Vagina (tissue), 2 donors: Measurements from ENCODE around the gene PARD6G. TPM values are rescaled to one million over a fixed set of nuclear protein-coding genes. Genes with fewer than 3 reads are reported as not detected.

ENCODE experiments used
- DNase-seq, 2 donors: peaks; one replicate each; pipeline ENCODE4 v3.0.0-alpha.2; 2017; ENCODE audit errors: extremely low spot score in 2 of 2
- H3K27ac ChIP-seq: fragments of 200-600 bp; sonication (generic); one replicate; pipeline ENCODE4 v1.5.1; 2019
- H3K27me3 ChIP-seq: fragments of 200-600 bp; sonication (generic); one replicate; pipeline ENCODE4 v1.5.1; 2019
- H3K36me3 ChIP-seq, 2 donors: fragments of 200-600 bp; sonication (generic); one replicate each; pipeline ENCODE4 v1.5.1; 2017 to 2019
- H3K4me1 ChIP-seq: fragments of 200-600 bp; sonication (generic); one replicate; pipeline ENCODE4 v1.5.1; 2019
- H3K4me3 ChIP-seq, 2 donors: fragments of 200-600 bp; sonication (generic); 1 replicate in 1 of 2; 2 replicates in 1 of 2; pipeline ENCODE4 v1.5.1; 2016 to 2019
- H3K9me3 ChIP-seq: fragments of 200-600 bp; sonication (generic); one replicate; pipeline ENCODE4 v1.5.1; 2019
- CTCF ChIP-seq, 3 experiments: fragments of 450-650 bp in 2 of 3; fragments of 200-600 bp in 1 of 3; sonication (generic) in 1 of 3; IDR thresholded peaks; one replicate each; pipeline ENCODE4 v1.5.1; 2017 to 2019; ENCODE audit warnings: antibody characterized with exemption in 3 of 3, mild to moderate bottlenecking in 2 of 3, moderate library complexity in 2 of 3
- POLR2A ChIP-seq, 2 donors: fragments of 450-650 bp; IDR thresholded peaks; one replicate each; pipeline ENCODE4 v1.6.1; 2017; ENCODE audit warnings: antibody characterized with exemption in 2 of 2, mild to moderate bottlenecking in 2 of 2, moderate library complexity in 2 of 2
- POLR2AphosphoS5 ChIP-seq, 2 donors: sonication (generic); formaldehyde crosslinking; IDR thresholded peaks; one replicate each; pipeline ENCODE4 v1.9.0; 2017; ENCODE audit warnings: antibody characterized with exemption in 2 of 2, mild to moderate bottlenecking in 2 of 2, low read depth in 1 of 2; ENCODE audit not compliant: insufficient read depth in 1 of 2
- intact Hi-C: fragments of 100-400 bp; cut with DNase I; formaldehyde crosslinking; loops from one replicate; pipeline ENCODE4 v1.15.1; 2023
- total RNA-seq: library from RNA; depleted of rRNA; stranded (reverse); fragments of >200 nt; gene quantifications from one replicate; pipeline ENCODE4 v1.2.3, GENCODE V29; 2016

PARD6G gene
- total RNA-seq, 1 donor from 2014 or later, result 32.7 TPM

GRCh38 chr18:80140455-80140985 lies 106.8 kb downstream of the PARD6G start:
- no peak for DNase-seq
- Histone ChIP-seq H3K4me3 (no peak overlapping the region), H3K4me1 (no peaks in the 10 kb centered on the region), H3K36me3 (peaks cover 0 to 27% of the 10 kb centered on the region in 2 donors), H3K27me3 (no peaks in the 10 kb centered on the region), H3K9me3 (no peaks in the 10 kb centered on the region), H3K27ac (no peak overlapping the region)
- TF ChIP-seq CTCF (IDR thresholded peaks at IDR 0.05) (no peak), POLR2AphosphoS5 (IDR thresholded peaks at IDR 0.05; ENCODE audit: insufficient read depth in 1 of 2, low read depth in 1 of 2) (no peak), POLR2A (IDR thresholded peaks at IDR 0.05) (no peak)
- intact Hi-C loops, result no loop called here

GRCh38 chr18:80137976-80138375 lies 109.3 kb downstream of the PARD6G start:
- TF ChIP-seq CTCF (IDR thresholded peaks at IDR 0.05), result no peak
- TF ChIP-seq POLR2AphosphoS5 (IDR thresholded peaks at IDR 0.05; ENCODE audit: insufficient read depth in 1 of 2, low read depth in 1 of 2), result no peak
- TF ChIP-seq POLR2A (IDR thresholded peaks at IDR 0.05), result no peak
- Histone ChIP-seq H3K36me3 (peaks cover 0 to 27% of the 10 kb centered on the region in 2 donors), H3K4me3 (no peak overlapping the region), H3K27ac (no peak overlapping the region), H3K4me1 (no peaks in the 10 kb centered on the region), H3K9me3 (no peaks in the 10 kb centered on the region), H3K27me3 (no peaks in the 10 kb centered on the region)
- DNase-seq, result no peak
- intact Hi-C loops, result no loop called here

- H3K36me3 ChIP-seq, result peaks cover 0 to 27% of the 10 kb centered on the region in 2 donors
- DNase-seq, result no peak
- no peak overlapping the region for H3K27ac ChIP-seq
- intact Hi-C loops, result no loop called here
- no peaks in the 10 kb centered on the region for H3K4me1 ChIP-seq
- no peaks in the 10 kb centered on the region for H3K27me3 ChIP-seq
- H3K4me3 ChIP-seq, result no peak overlapping the region
- TF ChIP-seq POLR2A (IDR thresholded peaks at IDR 0.05), result no peak
- TF ChIP-seq CTCF (IDR thresholded peaks at IDR 0.05), result no peak
- TF ChIP-seq POLR2AphosphoS5 (IDR thresholded peaks at IDR 0.05; ENCODE audit: insufficient read depth in 1 of 2, low read depth in 1 of 2), result no peak
- H3K9me3 ChIP-seq, result no peaks in the 10 kb centered on the region
These were observed 110.2 kb downstream of the PARD6G start for GRCh38 chr18:80137137-80137536.

GRCh38 chr18:80136679-80137078 lies 110.6 kb downstream of the PARD6G start:
- TF ChIP-seq POLR2A (IDR thresholded peaks at IDR 0.05), result no peak
- TF ChIP-seq CTCF (IDR thresholded peaks at IDR 0.05), result no peak
- no peak for TF ChIP-seq POLR2AphosphoS5 (IDR thresholded peaks at IDR 0.05; ENCODE audit: insufficient read depth in 1 of 2, low read depth in 1 of 2)
- Histone ChIP-seq H3K27me3 (no peaks in the 10 kb centered on the region), H3K27ac (no peak overlapping the region), H3K36me3 (peaks cover 0 to 27% of the 10 kb centered on the region in 2 donors), H3K4me3 (no peak overlapping the region), H3K9me3 (no peaks in the 10 kb centered on the region), H3K4me1 (no peaks in the 10 kb centered on the region)
- no peak for DNase-seq
- intact Hi-C loops, result no loop called here

- H3K9me3 ChIP-seq, result no peaks in the 10 kb centered on the region
- H3K4me1 ChIP-seq, result no peaks in the 10 kb centered on the region
- intact Hi-C loops, result no loop called here
- peaks cover 0 to 27% of the 10 kb centered on the region in 2 donors for H3K36me3 ChIP-seq
- DNase-seq, result no peak
- H3K27me3 ChIP-seq, result no peaks in the 10 kb centered on the region
- H3K27ac ChIP-seq, result no peak overlapping the region
- TF ChIP-seq POLR2A (IDR thresholded peaks at IDR 0.05), result no peak
- H3K4me3 ChIP-seq, result no peak overlapping the region
These were observed 112.2 kb downstream of the PARD6G start for GRCh38 chr18:80135136-80135535.
